ENCODE measurements around the gene CDK2AP2. TPM values are rescaled to one million over a fixed set of nuclear protein-coding genes. Genes with fewer than 3 reads are reported as not detected.
"Not testable (repeated sequence)": the region's sequence is repeated elsewhere in the genome, so short reads cannot be mapped to it uniquely, and the experiment has no call there.

CDK2AP2 gene
- total RNA-seq, 1 donor from 2014 or later, result 14.8 TPM

GRCh38 chr11:67466367-67466766 lies 41.6 kb downstream of the CDK2AP2 start:
- DNase-seq (ENCODE audit: low read depth, low spot score), result no peak

- DNase-seq (ENCODE audit: low read depth, low spot score), result not testable (repeated sequence)
Observed at GRCh38 chr11:67465530-67465929, 42.4 kb downstream of the CDK2AP2 start.

GRCh38 chr11:67465189-67465510 lies 42.8 kb downstream of the CDK2AP2 start:
- no peak for DNase-seq (ENCODE audit: low read depth, low spot score)

GRCh38 chr11:67464411-67465188 lies 43.4 kb downstream of the CDK2AP2 start:
- peak; percentile 33 for DNase-seq (ENCODE audit: low read depth, low spot score)

GRCh38 chr11:67463680-67464410 lies 44.1 kb downstream of the CDK2AP2 start:
- no peak for DNase-seq (ENCODE audit: low read depth, low spot score)

- DNase-seq (ENCODE audit: low read depth, low spot score), result no peak
Observed at GRCh38 chr11:67463186-67463585, 44.8 kb downstream of the CDK2AP2 start.

- DNase-seq (ENCODE audit: low read depth, low spot score), result no peak
Observed at GRCh38 chr11:67458266-67458665, 49.7 kb downstream of the CDK2AP2 start.

GRCh38 chr11:67457453-67457852 lies 50.5 kb downstream of the CDK2AP2 start:
- DNase-seq (ENCODE audit: low read depth, low spot score), result no peak

Other genes with a start within 250 kb of the CDK2AP2 start
- 35.7 and 49.5 TPM in 2 replicates for gene GRK2, start 241.7 kb downstream of the CDK2AP2 start, total RNA-seq
- 27.0 and 30.1 TPM in 2 replicates for gene ANKRD13D, start 218.9 kb downstream of the CDK2AP2 start, total RNA-seq
- gene SSH3, start 204.6 kb downstream of the CDK2AP2 start, total RNA-seq, result 7.6 and 7.7 TPM in 2 replicates
- gene POLD4, start 154.6 kb downstream of the CDK2AP2 start, total RNA-seq, result 22.9 and 29.2 TPM in 2 replicates
- 1.6 and 2.2 TPM in 2 replicates for gene CLCF1, start 134.6 kb downstream of the CDK2AP2 start, total RNA-seq
- 5.0 and 5.3 TPM in 2 replicates for gene RAD9A, start 116.2 kb downstream of the CDK2AP2 start, total RNA-seq
- 239 and 250 TPM in 2 replicates for gene PPP1CA, start 106.3 kb downstream of the CDK2AP2 start, total RNA-seq
- gene TBC1D10C, start 104.1 kb downstream of the CDK2AP2 start, total RNA-seq, result not detected in 2 replicates
- 0.07 TPM in 1 of 2 replicates, not detected in the other for gene CARNS1, start 92.5 kb downstream of the CDK2AP2 start, total RNA-seq
- 46.2 and 54.3 TPM in 2 replicates for gene RPS6KB2, start 79.7 kb downstream of the CDK2AP2 start, total RNA-seq
- 0.14 and 0.40 TPM in 2 replicates for gene PTPRCAP, start 70.5 kb downstream of the CDK2AP2 start, total RNA-seq
- 154 and 169 TPM in 2 replicates for gene CORO1B, start 64.7 kb downstream of the CDK2AP2 start, total RNA-seq
- not detected in 2 replicates for gene GPR152, start 55.4 kb downstream of the CDK2AP2 start, total RNA-seq
- gene CABP4, start 52.8 kb downstream of the CDK2AP2 start, total RNA-seq, result 0.04 and 0.33 TPM in 2 replicates
- 14.4 and 15.7 TPM in 2 replicates for gene TMEM134, start 38.9 kb downstream of the CDK2AP2 start, total RNA-seq
- gene AIP, start 25.1 kb downstream of the CDK2AP2 start, total RNA-seq, result 77.2 and 91.2 TPM in 2 replicates
- 15.5 and 16.4 TPM in 2 replicates for gene PITPNM1, start 2.8 kb downstream of the CDK2AP2 start, total RNA-seq
- gene CABP2, start 15.3 kb upstream of the CDK2AP2 start, total RNA-seq, result not detected in 2 replicates
- 708 and 1,026 TPM in 2 replicates for gene GSTP1, start 75.7 kb upstream of the CDK2AP2 start, total RNA-seq
- gene NDUFV1, start 98.8 kb upstream of the CDK2AP2 start, total RNA-seq, result 176 and 193 TPM in 2 replicates
- gene NUDT8, start 121.8 kb upstream of the CDK2AP2 start, total RNA-seq, result 8.1 and 16.3 TPM in 2 replicates
- not detected in 2 replicates for gene TBX10, start 131.6 kb upstream of the CDK2AP2 start, total RNA-seq
- gene ACY3, start 142.6 kb upstream of the CDK2AP2 start, total RNA-seq, result not detected in 2 replicates
- not detected in 2 replicates for gene ALDH3B2, start 166.5 kb upstream of the CDK2AP2 start, total RNA-seq